Activated CD8-positive, alpha-beta T cell treated with anti-CD3 and anti-CD28 coated beads for 36 hours (primary cell): Measurements from ENCODE around the gene TRIM56. TPM values are rescaled to one million over a fixed set of nuclear protein-coding genes. Genes with fewer than 3 reads are reported as not detected.

Experiments used
- ATAC-seq: fragments of 200-7000 bp; cut with Tn5 transposase; one replicate; pipeline ENCODE4 v1.10.0; 2021; ENCODE audit warnings: mild to moderate bottlenecking, moderate library complexity
- CTCF ChIA-PET: fragments of 350-600 bp; sonication (Branson Sonifier 250); formaldehyde crosslinking; loops from one replicate; lab custom pipeline; 2021; ENCODE audit warnings: antibody characterized with exemption; lab: Charles Lee
- POLR2A ChIA-PET: fragments of 350-600 bp; sonication (Branson Sonifier 250); formaldehyde crosslinking; loops from one replicate; lab custom pipeline; 2021; ENCODE audit warnings: antibody characterized with exemption; lab: Charles Lee
- DNase-seq: peaks from one replicate; pipeline ENCODE4 v3.0.0-alpha.2; 2020
- H3K27ac Mint-ChIP-seq: one replicate; pipeline ENCODE4 v1.8.0; 2021; ENCODE audit warnings: mild to moderate bottlenecking, mixed read lengths
- H3K27me3 Mint-ChIP-seq: one replicate; pipeline ENCODE4 v1.8.0; 2021; ENCODE audit warnings: mixed read lengths
- H3K36me3 Mint-ChIP-seq: one replicate; pipeline ENCODE4 v1.8.0; 2021; ENCODE audit warnings: low read depth, mixed read lengths
- H3K4me1 Mint-ChIP-seq: one replicate; pipeline ENCODE4 v1.8.0; 2021; ENCODE audit warnings: low read depth, mixed read lengths
- H3K4me3 Mint-ChIP-seq: one replicate; pipeline ENCODE4 v1.8.0; 2021; ENCODE audit warnings: mild to moderate bottlenecking, moderate library complexity, mixed read lengths
- H3K9me3 Mint-ChIP-seq: one replicate; pipeline ENCODE4 v1.8.0; 2021; ENCODE audit warnings: mixed read lengths
- intact Hi-C: fragments of 100-400 bp; cut with micrococcal nuclease; formaldehyde crosslinking; loops from one replicate; pipeline ENCODE4 v1.10.0; 2022
- total RNA-seq, 2 experiments: library from RNA; stranded (reverse); gene quantifications; one replicate each; pipeline ENCODE4 v1.2.3, GENCODE V29; 2021
- TF ChIP-seq, protein P1 (sequence below): fragments of 200-600 bp; IDR thresholded peaks from one replicate; pipeline ENCODE4 v1.8.0; 2022; ENCODE audit warnings: antibody characterized with exemption, mild to moderate bottlenecking

Gene TRIM56
- total RNA-seq, 2 experiments from 2014 or later, result 40.1 to 42.3 TPM

DNA sequence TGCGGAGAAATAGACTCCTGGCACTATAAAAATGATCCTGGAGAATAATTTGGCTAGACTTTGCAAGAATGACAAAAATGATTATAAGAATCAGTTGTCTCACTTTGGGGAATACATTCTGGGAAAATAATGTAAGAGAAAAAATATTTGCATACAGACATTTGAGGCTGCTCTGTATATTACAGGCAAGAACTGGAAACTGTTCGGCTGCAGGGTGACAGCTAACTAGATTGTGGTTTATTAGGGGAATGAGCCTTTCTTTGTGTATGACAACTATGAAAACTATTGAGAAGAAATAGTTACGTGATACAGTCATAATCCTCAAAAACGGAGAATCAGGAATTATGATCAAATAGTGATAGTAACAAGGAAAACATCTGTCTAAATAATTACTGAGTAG lies 8.6 kb downstream of the TRIM56 start:
- H3K4me1 Mint-ChIP-seq, result peaks cover 22% of the 10 kb centered on the region
- peaks cover 30% of the 10 kb centered on the region for H3K36me3 Mint-ChIP-seq
- intact Hi-C loops, result no loop called here
- TF ChIP-seq, protein P1, sequence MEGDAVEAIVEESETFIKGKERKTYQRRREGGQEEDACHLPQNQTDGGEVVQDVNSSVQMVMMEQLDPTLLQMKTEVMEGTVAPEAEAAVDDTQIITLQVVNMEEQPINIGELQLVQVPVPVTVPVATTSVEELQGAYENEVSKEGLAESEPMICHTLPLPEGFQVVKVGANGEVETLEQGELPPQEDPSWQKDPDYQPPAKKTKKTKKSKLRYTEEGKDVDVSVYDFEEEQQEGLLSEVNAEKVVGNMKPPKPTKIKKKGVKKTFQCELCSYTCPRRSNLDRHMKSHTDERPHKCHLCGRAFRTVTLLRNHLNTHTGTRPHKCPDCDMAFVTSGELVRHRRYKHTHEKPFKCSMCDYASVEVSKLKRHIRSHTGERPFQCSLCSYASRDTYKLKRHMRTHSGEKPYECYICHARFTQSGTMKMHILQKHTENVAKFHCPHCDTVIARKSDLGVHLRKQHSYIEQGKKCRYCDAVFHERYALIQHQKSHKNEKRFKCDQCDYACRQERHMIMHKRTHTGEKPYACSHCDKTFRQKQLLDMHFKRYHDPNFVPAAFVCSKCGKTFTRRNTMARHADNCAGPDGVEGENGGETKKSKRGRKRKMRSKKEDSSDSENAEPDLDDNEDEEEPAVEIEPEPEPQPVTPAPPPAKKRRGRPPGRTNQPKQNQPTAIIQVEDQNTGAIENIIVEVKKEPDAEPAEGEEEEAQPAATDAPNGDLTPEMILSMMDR, result no peak
- no peaks in the 10 kb centered on the region for H3K9me3 Mint-ChIP-seq
- ATAC-seq (no peak), DNase-seq (no peak)
- no peak overlapping the region for H3K4me3 Mint-ChIP-seq
- H3K27ac Mint-ChIP-seq, result no peak overlapping the region
- no peaks in the 10 kb centered on the region for H3K27me3 Mint-ChIP-seq
- ChIA-PET CTCF (interaction anchor here (4.2 kb wide), 1 partner anchor 98 kb away, joined by 19 read pairs; no protein-coding TSS in a partner anchor), POLR2A (no interaction called here)

- H3K36me3 Mint-ChIP-seq, result peaks cover 26% of the 10 kb centered on the region
- DNase-seq (no peak), ATAC-seq (no peak)
- TF ChIP-seq, protein P1, result no peak
- no peaks in the 10 kb centered on the region for H3K27me3 Mint-ChIP-seq
- no peak overlapping the region for H3K4me3 Mint-ChIP-seq
- H3K9me3 Mint-ChIP-seq, result no peaks in the 10 kb centered on the region
- H3K4me1 Mint-ChIP-seq, result peaks cover 19% of the 10 kb centered on the region
- POLR2A ChIA-PET, result interaction anchor here (3.3 kb wide), 1 partner anchor 9 kb away, joined by 18 read pairs; the partner anchor contains the start of gene TRIM56
- no peak overlapping the region for H3K27ac Mint-ChIP-seq
- CTCF ChIA-PET, result interaction anchor here (1.0 to 4.2 kb wide), 8 partner anchors 8 to 98 kb away, joined by 3 to 19 read pairs (median 4); partner anchors contain the start of gene TRIM56
- intact Hi-C loops, result no loop called here
Measured at GRCh38 chr7:101094376-101094775, 9.1 kb downstream of the TRIM56 start.

GRCh38 chr7:101094791-101095375 lies 9.6 kb downstream of the TRIM56 start:
- Mint-ChIP-seq H3K27me3 (peaks cover under 1% of the 10 kb centered on the region), H3K9me3 (no peaks in the 10 kb centered on the region), H3K4me3 (no peak overlapping the region), H3K36me3 (peaks cover 21% of the 10 kb centered on the region), H3K4me1 (peaks cover 17% of the 10 kb centered on the region), H3K27ac (no peak overlapping the region)
- ChIA-PET POLR2A (interaction anchor here (0.7 to 3.3 kb wide), 2 partner anchors 10 to 151 kb away, joined by 3 to 18 read pairs; partner anchors contain the start of gene TRIM56), CTCF (interaction anchor here (1.0 to 4.2 kb wide), 8 partner anchors 8 to 97 kb away, joined by 3 to 19 read pairs (median 4); partner anchors contain the start of gene TRIM56)
- intact Hi-C loops, result no loop called here
- no peak for ATAC-seq
- DNase-seq, result peak; percentile 53
- TF ChIP-seq, protein P1, result peak; percentile 73

DNA sequence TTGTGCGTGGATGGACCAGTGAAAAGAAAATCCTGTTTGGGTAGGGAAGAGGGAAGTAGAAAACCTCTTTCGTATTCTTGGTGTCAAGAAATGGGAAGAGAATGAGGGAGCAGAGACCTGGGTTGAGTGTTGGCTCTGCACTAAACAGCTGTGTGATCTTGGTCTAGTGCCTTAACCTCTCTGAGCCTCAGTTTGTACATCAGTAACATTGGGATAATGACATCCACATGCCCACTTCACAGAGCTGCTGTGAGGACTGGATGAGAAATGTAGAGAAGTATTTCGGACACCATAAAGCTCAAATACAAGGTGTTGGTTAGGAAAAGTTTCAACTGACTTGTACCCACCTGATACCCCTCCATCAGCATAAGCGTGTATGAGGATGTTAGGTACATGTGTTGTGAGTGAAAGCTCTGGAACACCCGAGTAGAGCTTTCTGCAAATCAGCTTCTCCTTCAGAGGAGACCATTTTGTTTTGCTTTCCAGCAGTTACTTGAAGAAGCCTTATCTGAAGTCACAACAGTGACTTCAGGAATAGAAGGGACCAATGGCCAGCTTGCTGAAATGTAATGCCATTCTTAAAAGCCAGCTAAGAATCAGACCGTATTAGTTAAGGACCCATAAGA lies 11.2 kb downstream of the TRIM56 start:
- intact Hi-C loops, result no loop called here
- no peak overlapping the region for H3K27ac Mint-ChIP-seq
- CTCF ChIA-PET, result interaction anchor here (0.7 to 4.2 kb wide), 6 partner anchors 10 to 96 kb away, joined by 3 to 19 read pairs (median 5); partner anchors contain the start of gene TRIM56
- TF ChIP-seq, protein P1, result no peak
- POLR2A ChIA-PET, result interaction anchor here (3.3 kb wide), 1 partner anchor 12 kb away, joined by 18 read pairs; the partner anchor contains the start of gene TRIM56
- peaks cover 8% of the 10 kb centered on the region for H3K27me3 Mint-ChIP-seq
- no peak overlapping the region for H3K4me3 Mint-ChIP-seq
- DNase-seq (no peak), ATAC-seq (no peak)
- H3K4me1 Mint-ChIP-seq, result peaks cover 14% of the 10 kb centered on the region
- H3K36me3 Mint-ChIP-seq, result peaks cover 9% of the 10 kb centered on the region
- no peaks in the 10 kb centered on the region for H3K9me3 Mint-ChIP-seq

- no peak overlapping the region for H3K27ac Mint-ChIP-seq
Measured at GRCh38 chr7:101096957-101097347, 11.7 kb downstream of the TRIM56 start.

More at GRCh38 chr7:101096957-101097347, 11.7 kb downstream of the TRIM56 start:
- Mint-ChIP-seq H3K36me3 (peaks cover 7% of the 10 kb centered on the region), H3K27me3 (peaks cover 11% of the 10 kb centered on the region), H3K4me1 (peaks cover 14% of the 10 kb centered on the region), H3K9me3 (no peaks in the 10 kb centered on the region), H3K4me3 (no peak overlapping the region)
- ChIA-PET CTCF (interaction anchor here (0.7 to 4.2 kb wide), 6 partner anchors 10 to 95 kb away, joined by 3 to 19 read pairs (median 5); partner anchors contain the start of gene TRIM56), POLR2A (interaction anchor here (3.3 kb wide), 1 partner anchor 12 kb away, joined by 18 read pairs; the partner anchor contains the start of gene TRIM56)
- intact Hi-C loops, result no loop called here
- DNase-seq (no peak), ATAC-seq (no peak)
- TF ChIP-seq, protein P1, result no peak
